Erythroblast (primary cell): ENCODE data around the gene OR2V2.

Source experiments
- GATA1 ChIP-seq: IDR thresholded peaks from 2 replicates; pipeline ENCODE4 v1.6.1; 2011; ENCODE audit warnings: low read depth, mild to moderate bottlenecking, control low read depth, low read length, moderate library complexity
- POLR2A ChIP-seq: IDR thresholded peaks from 2 replicates; pipeline ENCODE4 v1.6.1; 2011; ENCODE audit warnings: mild to moderate bottlenecking, low read length

- TF ChIP-seq POLR2A, result no peak
- no peak for TF ChIP-seq GATA1
Observed at GRCh38 chr5:181192337-181193046, 45.1 kb downstream of the OR2V2 start.
